ENCODE measurements around the gene KIAA0408. TPM values are rescaled to one million over a fixed set of nuclear protein-coding genes. Genes with fewer than 3 reads are reported as not detected.
A peak's percentile ranks its signal among the peaks of the same experiment; 100 is the strongest.

KIAA0408 gene
- total RNA-seq, 4 donors from 2014 or later = 8.4 to 16.5 (median 11.8) TPM

DNA sequence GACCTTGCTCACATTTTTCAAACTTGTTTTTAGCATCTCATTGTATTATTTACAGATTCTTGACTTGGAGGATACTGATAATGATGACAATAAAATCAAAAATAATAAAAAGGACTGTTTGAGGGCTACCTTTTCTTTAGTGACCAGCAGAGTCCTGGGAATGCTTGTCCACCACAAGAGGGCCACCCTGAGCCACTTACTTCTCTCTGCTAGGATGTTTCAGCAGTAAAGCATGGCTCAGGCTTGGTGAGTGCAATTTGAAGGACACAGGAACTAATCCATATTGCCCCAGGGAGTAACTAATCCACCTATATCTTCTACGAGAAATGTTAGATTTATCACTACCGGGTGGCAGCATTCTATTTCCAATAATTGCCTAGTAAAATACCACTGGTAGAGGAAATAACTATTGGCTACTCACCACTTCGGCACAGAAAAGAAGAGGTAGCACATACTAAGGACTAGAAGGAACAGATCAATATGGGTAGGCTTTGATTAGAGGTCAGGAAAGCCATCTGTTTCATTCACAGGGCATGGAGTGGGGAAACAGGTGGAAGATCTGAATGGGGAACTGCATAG, 5.8 kb upstream of the KIAA0408 start:
- peak; percentile 33 to 61 for DNase-seq (ENCODE audit: low spot score in 2 of 2)
- WGBS, 2 donors = 38 to 40% methylated on average over 3 of the region's 3 CpGs
- no peak overlapping the region for H3K4me3 ChIP-seq
- peak overlapping the region in 1 of 4 donors; percentile 68 for H3K27ac ChIP-seq
- TF ChIP-seq, protein P1, sequence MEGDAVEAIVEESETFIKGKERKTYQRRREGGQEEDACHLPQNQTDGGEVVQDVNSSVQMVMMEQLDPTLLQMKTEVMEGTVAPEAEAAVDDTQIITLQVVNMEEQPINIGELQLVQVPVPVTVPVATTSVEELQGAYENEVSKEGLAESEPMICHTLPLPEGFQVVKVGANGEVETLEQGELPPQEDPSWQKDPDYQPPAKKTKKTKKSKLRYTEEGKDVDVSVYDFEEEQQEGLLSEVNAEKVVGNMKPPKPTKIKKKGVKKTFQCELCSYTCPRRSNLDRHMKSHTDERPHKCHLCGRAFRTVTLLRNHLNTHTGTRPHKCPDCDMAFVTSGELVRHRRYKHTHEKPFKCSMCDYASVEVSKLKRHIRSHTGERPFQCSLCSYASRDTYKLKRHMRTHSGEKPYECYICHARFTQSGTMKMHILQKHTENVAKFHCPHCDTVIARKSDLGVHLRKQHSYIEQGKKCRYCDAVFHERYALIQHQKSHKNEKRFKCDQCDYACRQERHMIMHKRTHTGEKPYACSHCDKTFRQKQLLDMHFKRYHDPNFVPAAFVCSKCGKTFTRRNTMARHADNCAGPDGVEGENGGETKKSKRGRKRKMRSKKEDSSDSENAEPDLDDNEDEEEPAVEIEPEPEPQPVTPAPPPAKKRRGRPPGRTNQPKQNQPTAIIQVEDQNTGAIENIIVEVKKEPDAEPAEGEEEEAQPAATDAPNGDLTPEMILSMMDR (IDR thresholded peaks at IDR 0.05) = peak; percentile 60 to 76 (median 68)
- TF ChIP-seq POLR2A (IDR thresholded peaks at IDR 0.05) = no peak
- H3K36me3 ChIP-seq = no peaks in the 10 kb centered on the region
- H3K4me1 ChIP-seq = peaks cover 0 to 28% (median 0%) of the 10 kb centered on the region in 4 donors
- H3K9me3 ChIP-seq = no peaks in the 10 kb centered on the region
- H3K27me3 ChIP-seq = no peaks in the 10 kb centered on the region

DNA sequence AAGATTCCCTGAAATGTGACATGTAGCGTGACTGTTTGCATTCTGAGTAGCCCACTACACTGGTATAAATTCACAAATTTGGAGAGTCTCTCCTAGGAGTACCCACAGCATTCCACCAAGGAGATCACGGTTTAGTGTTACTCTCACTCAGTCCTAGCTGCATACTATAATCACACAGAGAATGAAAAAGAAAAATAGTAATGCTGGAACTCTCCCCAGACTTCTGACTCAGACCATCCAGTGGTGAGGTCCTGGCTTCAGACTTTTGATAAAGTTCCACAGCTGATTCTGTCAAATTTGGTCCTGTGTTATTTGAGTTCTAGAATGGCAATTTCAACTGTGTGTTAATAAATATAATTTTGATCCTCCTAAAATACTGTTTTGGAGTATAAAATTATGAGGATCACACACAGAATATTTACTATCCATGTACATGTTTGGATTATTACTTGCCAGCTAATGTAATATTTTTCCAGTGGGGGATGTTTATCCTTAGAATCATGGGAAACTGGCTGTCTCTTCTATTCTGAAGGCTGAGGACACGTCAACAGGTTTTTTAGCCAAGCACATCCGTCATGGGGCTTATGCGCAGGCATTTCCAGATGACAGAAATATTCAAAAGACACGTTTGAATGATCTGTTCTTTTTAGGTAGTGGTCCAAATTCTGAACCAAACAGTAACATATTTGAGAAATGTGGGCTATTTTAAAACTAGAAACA, 5.1 kb upstream of the KIAA0408 start:
- Histone ChIP-seq H3K36me3 (no peaks in the 10 kb centered on the region), H3K4me1 (peaks cover 0 to 35% (median 0%) of the 10 kb centered on the region in 4 donors), H3K4me3 (no peak overlapping the region), H3K27me3 (no peaks in the 10 kb centered on the region), H3K27ac (peak overlapping the region in 2 of 4 donors; percentile 61 to 68), H3K9me3 (no peaks in the 10 kb centered on the region)
- peak in 1 of 2 donors; percentile 20 for DNase-seq (ENCODE audit: low spot score in 2 of 2)
- WGBS, 2 donors = 31 to 46% methylated on average over 6 of the region's 6 CpGs
- TF ChIP-seq EP300 (IDR thresholded peaks at IDR 0.05) = peak in 1 of 2 donors; percentile 28
- no peak for TF ChIP-seq POLR2A (IDR thresholded peaks at IDR 0.05)
- TF ChIP-seq, protein P1 (IDR thresholded peaks at IDR 0.05) = no peak

DNA sequence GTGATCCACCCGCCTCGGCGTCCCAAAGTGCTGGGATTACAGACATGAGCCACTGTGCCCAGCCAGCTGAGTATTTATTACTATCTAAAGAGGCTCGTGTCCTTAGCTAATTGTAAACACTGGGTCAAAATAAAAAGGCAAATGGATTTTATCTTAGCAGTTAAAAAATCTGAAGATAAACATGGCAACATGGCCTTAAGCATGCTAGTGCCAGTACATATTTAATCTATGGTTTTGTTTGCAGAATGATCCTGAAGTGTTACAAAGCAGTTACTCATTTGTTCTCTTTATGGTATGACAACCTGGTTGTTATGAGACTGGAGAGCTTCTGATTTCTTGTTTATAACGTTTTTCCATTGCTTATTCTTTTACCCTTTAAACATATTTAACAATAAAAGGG, 3.9 kb upstream of the KIAA0408 start:
- DNase-seq (ENCODE audit: low spot score in 2 of 2) = no peak
- TF ChIP-seq POLR2A (IDR thresholded peaks at IDR 0.05) = no peak
- no peaks in the 10 kb centered on the region for H3K9me3 ChIP-seq
- no peak overlapping the region for H3K4me3 ChIP-seq
- peaks cover 0 to 42% (median 5%) of the 10 kb centered on the region in 4 donors for H3K4me1 ChIP-seq
- no peaks in the 10 kb centered on the region for H3K36me3 ChIP-seq
- H3K27ac ChIP-seq = peak overlapping the region in 3 of 4 donors; percentile 50 to 68 (median 61)
- no peaks in the 10 kb centered on the region for H3K27me3 ChIP-seq
- WGBS, 2 donors = 72 to 74% methylated on average over 5 of the region's 5 CpGs

DNA sequence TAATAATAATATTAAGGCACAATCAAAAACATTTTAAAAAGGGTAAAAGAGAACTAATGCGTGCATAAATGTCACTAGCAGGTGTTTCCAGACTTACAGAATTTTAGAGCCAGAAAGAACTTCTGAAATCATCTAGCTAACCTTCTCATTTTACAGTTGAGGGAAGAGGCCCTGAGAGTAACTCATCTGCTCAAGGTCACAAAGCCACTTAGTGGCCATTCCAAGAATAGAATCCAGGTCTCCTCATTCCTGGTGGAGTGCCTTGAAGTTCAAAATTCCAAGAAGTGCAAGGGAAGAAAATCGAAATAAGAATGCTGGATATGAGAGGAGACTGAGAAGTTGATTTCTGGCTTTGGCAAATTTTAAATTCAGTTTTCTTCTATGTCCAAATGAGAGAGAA, 3.2 kb upstream of the KIAA0408 start:
- peaks cover 0 to 49% (median 8%) of the 10 kb centered on the region in 4 donors for H3K4me1 ChIP-seq
- TF ChIP-seq, protein P1 (IDR thresholded peaks at IDR 0.05) = no peak
- TF ChIP-seq EP300 (IDR thresholded peaks at IDR 0.05) (no peak), POLR2A (IDR thresholded peaks at IDR 0.05) (no peak)
- 79 to 82% methylated on average over 2 of the region's 2 CpGs for WGBS, 2 donors
- peak overlapping the region in 1 of 4 donors; percentile 50 for H3K27ac ChIP-seq
- no peak overlapping the region for H3K4me3 ChIP-seq
- DNase-seq (ENCODE audit: low spot score in 2 of 2) = no peak
- H3K9me3 ChIP-seq = no peaks in the 10 kb centered on the region
- H3K27me3 ChIP-seq = no peaks in the 10 kb centered on the region
- no peaks in the 10 kb centered on the region for H3K36me3 ChIP-seq

DNA sequence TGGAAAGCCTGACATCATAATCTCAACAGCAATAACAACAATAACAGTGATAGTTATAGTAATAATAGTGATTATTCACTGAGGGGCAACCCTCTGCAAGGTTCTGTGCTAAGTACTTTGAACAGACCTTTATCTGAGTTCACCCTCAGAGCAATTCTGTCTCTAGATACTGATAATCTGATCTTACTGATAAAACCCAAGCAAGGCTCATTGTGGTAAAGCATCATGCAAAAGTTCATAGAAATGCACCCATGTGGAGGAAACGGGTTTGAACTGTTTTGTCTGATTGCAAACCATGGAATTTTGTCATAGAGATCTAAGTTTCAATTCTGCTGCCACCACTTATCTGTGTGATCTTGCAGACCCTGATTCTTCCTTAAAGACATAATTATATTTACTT, 1.3 kb upstream of the KIAA0408 start:
- no peak overlapping the region for H3K4me3 ChIP-seq
- H3K36me3 ChIP-seq = no peaks in the 10 kb centered on the region
- WGBS, 2 donors = 78 to 80% methylated on average over 1 of the region's 1 CpG
- H3K9me3 ChIP-seq = no peaks in the 10 kb centered on the region
- TF ChIP-seq POLR2A (IDR thresholded peaks at IDR 0.05) = no peak
- TF ChIP-seq EP300 (IDR thresholded peaks at IDR 0.05) = no peak
- TF ChIP-seq, protein P1 (IDR thresholded peaks at IDR 0.05) = no peak
- H3K4me1 ChIP-seq = peaks cover 0 to 63% (median 14%) of the 10 kb centered on the region in 4 donors
- DNase-seq (ENCODE audit: low spot score in 2 of 2) = no peak
- H3K27me3 ChIP-seq = no peaks in the 10 kb centered on the region
- H3K27ac ChIP-seq = peak overlapping the region in 2 of 4 donors; percentile 84 to 85
